COR-L47 (cell line): ENCODE measurements around the gene CBFB.

Source experiments
- DNase-seq: peaks from one replicate; lab custom pipeline; 2025; lab: John Stamatoyannopoulos, UW

CBFB gene

DNA sequence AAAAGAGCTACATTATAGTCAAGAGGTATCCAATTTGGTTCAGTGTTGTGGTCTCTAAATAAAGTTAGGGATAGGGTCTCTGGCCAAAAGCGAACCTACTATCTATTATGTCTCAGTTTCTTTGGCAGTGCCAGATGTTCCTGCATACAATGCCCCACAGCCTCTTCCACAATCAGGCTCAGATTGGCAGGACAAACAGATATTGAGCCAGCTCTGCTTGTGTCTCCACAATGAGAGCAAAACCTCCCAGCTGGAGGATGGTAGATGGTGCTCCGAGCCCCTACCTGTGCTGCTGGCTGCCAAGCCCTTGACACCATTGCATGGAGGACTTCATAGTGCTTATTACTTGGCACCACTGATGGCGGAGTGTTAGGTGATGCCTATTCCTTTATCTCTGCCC is 100.5 kb downstream of the CBFB start:
- DNase-seq = no peak

DNA sequence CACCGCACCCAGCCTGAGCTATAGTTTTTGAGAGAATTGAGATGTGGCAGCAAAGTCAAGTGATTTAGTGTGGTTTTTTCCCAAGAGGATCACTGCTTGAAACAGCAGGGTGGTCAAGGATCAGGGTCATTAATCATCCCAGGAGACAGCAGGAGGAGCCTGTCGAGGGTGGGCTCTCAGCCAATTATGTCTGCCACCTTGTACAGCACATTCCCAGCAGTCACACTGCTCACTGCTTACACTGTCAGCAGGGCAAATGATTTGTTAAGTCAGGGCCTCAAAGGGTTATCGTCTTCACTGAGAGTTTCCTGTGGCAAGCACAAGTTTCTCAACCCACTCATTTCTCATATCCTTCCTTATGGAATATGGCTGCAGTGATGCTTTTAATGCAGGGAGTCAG is 108.7 kb downstream of the CBFB start:
- no peak for DNase-seq

DNA sequence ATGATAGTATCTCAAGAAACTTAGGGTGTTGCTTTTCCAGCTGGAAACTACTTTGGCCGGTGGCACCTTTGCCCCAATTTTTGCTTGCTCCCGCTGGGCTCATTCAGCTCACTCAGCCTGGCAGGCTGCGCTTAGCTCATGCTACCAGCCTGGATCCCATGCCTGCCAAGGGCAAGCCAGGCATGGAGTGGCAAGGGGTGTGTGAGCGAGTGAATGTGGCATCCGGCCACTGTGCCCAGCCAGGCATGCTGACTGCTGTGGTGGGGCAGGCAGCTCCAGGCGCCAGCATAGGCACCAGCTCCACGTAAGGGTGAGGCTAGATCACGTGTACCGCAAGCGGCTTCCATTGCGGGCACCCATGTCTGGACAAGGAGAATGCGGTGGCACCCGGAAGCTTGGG is 112.4 kb downstream of the CBFB start:
- no peak for DNase-seq

DNA sequence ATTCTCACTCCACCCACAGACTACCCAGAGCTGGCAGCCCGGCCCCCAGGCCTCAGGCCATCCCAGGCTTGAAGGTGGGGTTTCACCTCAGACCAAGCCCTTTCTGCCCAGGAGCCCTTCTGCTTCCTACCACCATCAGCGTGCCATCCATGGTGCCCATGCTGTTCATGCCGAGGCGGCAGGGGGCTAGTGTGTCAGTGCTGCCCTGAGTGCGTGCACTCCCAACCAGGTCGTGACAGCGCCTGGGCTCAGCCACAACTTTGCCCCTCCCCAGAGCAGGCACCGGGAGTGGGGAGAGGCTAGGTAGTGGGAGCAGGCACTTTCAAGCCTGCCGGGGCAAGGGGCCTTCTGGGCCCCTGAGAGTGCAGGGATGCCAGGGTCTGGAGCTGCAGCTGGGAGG is 113.4 kb downstream of the CBFB start:
- no peak for DNase-seq

DNA sequence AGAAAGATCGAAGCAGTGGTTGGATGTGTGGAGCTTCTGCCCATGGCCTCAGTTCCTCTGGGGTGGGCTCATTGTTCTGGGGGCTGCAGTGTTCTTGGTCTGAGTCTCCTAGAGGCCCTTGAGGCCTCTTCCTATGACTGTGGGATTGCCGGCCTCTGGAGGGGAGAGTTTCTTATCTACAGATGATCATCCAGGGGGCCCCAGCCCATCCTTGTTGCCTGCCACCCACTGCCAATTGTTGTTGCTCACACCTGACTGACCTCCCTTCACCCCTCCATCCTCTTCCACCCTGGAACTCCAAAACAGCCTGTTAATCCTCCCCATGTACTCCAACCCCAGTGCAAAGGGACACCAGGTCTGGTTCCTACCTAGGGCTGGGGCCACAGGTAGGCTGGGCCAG is 116.0 kb downstream of the CBFB start:
- no peak for DNase-seq

DNA sequence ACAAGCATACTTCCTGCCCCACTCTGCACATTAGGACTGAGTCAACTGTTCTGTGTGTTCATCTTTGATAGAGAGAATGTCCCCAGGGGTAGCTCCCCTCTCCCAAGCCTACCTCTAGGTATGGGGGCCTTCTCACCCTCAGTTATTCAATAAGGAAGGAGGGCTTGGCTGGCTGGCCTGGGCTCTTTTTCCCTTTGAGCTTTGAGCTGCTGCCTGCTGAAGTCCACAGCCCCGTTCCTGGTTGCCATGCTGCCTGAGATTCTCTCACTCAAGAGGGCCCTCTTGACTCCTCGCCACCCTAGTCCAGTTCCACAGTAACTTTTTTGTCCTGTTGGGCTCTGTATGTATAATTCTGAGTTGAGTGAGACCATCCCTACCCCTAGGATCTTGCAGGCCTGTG is 116.8 kb downstream of the CBFB start:
- DNase-seq = no peak

DNA sequence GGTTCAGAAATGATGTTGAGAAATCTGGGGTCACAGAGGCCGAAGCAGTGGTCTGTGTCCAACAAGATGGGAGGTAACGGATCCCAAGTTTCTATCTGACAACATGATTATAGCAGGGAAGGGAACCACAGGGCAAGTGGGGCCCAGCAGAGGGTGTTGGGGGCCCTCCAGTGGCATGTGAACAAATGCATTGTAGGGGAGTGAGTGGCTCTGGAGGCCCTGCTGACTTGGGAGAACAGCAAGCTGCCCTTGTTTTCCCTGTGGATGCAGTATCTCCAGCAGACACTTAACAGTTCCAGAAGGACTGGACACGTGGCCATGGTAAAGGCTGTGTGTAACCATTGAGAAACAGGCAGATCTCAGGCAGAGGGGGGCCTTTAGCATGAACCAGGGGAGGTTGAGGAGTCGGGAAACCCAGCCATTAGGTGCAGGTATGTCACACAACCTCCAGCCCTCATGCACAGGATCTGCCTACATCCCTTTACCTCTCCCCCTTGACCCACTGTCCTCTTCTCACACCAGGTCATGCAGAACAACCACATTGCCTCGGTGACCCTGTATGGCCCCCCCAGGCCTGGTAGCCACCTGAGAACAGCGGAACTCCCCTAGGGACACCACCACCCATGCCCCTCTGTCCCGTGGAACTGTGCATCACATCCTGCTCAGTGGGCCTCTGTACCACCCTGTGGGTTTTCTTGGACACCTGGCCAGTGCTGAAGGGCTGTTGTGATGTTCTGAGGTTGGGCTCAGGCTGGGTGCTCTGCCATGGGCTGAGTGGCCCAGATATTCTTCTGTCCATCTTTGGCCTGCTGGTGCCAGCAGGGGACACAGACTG is 117.8 kb downstream of the CBFB start:
- DNase-seq = no peak

DNA sequence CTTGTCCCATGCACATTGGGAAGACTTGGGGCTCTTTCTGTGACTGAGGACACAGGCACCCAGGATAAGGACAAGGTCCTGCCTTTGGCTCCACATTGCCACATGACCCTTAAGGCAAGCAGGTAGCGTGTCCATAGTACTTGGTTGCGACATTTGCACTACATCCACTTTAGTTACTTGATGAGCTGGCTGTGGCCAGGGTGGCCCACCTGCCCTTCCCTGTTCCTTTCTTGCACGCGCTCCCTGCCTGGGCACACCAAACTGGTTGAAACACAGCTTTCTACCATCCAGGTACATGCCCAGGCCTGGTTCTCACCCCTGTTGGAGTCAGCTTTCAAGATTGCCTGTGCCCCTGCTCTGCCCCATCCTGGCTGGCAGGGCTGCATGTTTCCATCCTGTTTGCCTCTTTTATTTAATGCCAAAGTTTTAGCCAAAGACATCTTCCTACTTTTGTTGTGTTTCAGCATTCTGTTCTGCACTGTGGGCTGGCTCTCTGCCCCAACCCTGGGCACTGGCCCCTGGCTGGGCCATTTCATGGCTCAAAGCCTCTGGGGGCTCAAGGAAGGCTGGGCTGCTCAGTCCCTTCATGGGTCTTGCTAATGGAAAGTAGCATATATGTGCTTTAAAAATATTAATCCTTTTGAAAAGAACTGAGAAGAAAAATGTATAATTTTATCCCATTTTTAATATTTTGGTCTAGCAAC is 118.6 kb downstream of the CBFB start:
- no peak for DNase-seq

DNA sequence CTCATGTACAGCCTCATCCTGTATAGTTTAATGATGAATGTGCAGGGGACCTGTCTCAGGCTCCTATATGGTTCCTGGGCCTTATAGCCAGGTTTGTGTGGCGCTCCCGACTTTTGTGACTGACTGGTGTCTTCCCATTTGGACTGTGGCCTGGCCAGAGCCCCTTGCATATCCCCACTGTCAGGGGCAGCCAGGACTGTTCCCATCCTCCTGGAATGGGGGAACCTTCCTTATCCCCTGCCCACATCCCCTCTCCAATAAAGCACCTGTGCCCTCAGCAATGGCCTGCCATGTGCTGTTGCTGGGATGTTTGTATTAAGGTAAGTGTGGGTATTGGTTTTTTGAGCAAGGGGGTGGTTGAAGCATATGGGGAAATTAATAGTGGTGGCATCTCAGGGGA is 119.3 kb downstream of the CBFB start:
- no peak for DNase-seq

DNA sequence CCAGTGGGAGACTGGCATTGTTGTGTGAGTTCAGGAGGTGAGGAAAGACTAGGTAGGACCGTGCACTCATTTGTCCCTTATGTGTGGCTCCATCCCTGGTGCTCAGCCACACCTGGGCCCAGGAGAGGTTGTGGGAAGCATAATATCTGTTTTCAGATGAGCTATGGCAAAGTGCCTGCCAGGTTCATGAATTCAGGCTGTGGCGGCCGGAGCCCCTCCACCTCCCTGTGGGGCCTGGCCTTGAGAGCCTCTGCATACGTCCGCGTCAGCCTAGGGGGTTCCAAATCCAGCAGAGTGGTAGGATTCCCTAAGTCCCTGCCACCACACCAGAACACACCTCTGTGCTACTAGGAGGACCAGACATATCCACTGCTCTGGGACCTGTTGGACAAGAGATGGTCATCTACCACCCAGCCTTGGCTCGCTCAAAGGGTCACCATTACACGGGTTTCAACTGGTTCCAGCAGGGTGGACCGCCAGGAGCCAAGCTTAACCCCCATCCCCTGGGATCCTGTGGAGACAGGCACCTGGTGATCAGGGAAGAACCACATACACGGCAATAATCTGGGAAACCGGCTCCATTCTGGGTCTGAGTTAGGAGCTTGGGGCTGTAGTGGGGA is 119.8 kb downstream of the CBFB start:
- no peak for DNase-seq

DNA sequence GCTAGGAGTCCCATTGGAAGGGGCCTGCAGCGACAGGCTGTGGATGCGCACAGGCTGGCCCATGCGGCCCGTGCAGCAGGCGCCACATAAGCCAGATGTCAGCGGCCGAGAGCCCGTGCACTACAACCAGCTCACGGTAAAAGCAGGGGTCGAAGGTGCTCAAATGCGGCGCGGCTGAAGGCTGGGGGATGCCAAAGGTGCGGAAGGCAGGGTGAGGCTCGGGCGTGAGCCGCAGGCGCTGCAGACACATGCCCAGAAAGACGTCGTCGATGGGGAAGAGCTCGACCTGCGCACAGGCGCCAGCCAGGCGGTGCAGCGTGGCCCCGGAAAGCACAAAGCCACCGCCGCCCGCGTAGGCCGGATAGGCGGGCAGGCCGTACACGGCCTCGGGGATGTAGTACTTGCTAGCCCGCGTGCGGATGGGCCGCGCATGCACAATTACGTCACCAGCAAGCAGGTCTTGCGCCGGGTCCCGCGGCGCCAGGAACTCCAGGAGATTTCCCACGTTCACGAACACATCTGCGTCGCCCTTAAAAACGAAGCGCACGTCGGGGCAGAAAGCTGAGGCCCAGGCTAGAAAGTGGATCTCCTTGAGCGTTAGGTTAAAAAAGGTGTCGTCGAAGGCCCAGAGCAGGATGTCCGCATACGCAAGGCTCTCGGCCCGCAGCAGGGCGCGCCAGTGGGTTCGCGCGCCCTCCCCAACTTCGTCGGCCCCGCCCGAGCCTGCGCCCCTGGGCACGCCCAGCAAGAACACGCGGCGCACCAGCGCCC is 120.5 kb downstream of the CBFB start:
- DNase-seq = no peak

DNA sequence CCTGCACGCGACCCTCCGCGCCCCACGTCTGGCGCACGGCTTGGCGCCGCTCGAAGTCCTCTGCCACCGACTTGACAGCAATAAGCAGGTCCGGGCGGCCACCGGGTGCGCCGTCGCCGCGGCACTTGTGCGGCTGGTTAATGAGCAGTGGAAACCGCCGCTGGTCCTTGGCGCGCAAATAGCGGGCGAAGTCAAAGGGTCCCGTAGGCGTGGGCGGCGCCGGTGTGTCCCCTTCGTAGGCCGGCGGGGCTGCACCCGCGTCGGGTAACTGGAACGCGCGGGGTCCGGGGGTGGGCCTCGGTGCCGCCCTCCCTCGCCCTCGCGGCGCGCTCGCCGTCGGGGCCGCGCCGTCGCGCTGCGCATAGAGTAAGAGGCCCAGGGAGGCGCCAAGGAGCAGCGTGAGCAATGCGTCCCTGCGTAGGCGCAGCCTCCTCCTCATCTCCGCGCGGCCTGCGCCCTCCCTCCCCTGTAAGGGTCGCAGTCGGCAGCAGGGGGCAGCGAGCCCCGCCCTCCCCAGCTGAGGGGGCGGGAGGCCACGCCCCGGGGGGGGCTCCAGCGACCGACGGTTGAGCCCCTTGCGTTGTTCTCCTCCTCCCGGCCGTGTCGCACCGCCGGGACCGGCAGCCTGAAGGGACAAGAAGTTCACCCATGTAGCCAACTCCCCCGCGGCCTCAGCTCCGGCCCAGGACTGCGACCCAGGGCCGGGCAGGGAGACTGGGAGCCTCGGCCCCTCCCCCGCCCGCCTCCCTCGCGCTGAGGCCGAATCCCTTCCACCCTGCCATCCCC is 121.3 kb downstream of the CBFB start:
- peak; percentile 26 for DNase-seq
